GM12878 (cell line): ENCODE data around the gene EML3. TPM values are rescaled to one million over a fixed set of nuclear protein-coding genes. Genes with fewer than 3 reads are reported as not detected.

Experiments
- ATAC-seq: fragments of 200-7000 bp; cut with Tn5 transposase; 3 replicates; pipeline ENCODE4 v1.9.1; 2020; ENCODE audit warnings: mild to moderate bottlenecking, moderate library complexity
- BruUV-seq: library from RNA; stranded (reverse); fragments of 400-500 nt; replicated peaks from 2 replicates; lab custom pipeline; 2021; lab: Mats Ljungman, UMichigan
- CTCF ChIA-PET: fragments of 300-600 bp; sonication (Branson Sonifier 250); formaldehyde crosslinking; extraction: SDS; loops from one replicate; lab custom pipeline; 2021; ENCODE audit warnings: inconsistent platforms; lab: Yijun Ruan, JAX
- POLR2A ChIA-PET: fragments of 350-600 bp; formaldehyde crosslinking; extraction: SDS; loops from one replicate; lab custom pipeline; 2021; ENCODE audit warnings: inconsistent platforms; lab: Charles Lee
- RAD21 ChIA-PET: fragments of 300-600 bp; sonication (Branson Sonifier 250); formaldehyde crosslinking; loops from one replicate; lab custom pipeline; 2023; ENCODE audit warnings: antibody characterized with exemption; ENCODE audit not compliant: unreplicated experiment; lab: Charles Lee
- SMC1A ChIA-PET: fragments of 300-600 bp; sonication (Branson Sonifier 250); formaldehyde crosslinking; loops from one replicate; lab custom pipeline; 2023; ENCODE audit not compliant: unreplicated experiment, uncharacterized antibody; lab: Charles Lee
- DNase-seq: peaks from one replicate; pipeline ENCODE4 v3.0.0-alpha.2; 2011; ENCODE audit warnings: low read depth, low spot score
- FAIRE-seq: peaks from 3 replicates; lab custom pipeline; 2011; peaks lifted over from hg19 to GRCh38; lab: Jason Lieb, UNC
- H2AFZ ChIP-seq: 2 replicates; pipeline ENCODE4 v1.6.0; 2011; ENCODE audit warnings: low read depth, low read length, control low read depth; ENCODE audit not compliant: control insufficient read depth
- H3K27ac ChIP-seq: 2 replicates; pipeline ENCODE4 v1.5.1; 2011; ENCODE audit warnings: control low read depth; ENCODE audit not compliant: control insufficient read depth, insufficient read depth
- H3K27me3 ChIP-seq, 2 experiments: replicated peaks in 1 of 2; 2 replicates each; pipeline versions ENCODE4 v1.6.0 to v1.6.1; 2011; ENCODE audit warnings: low read length in 1 of 2; ENCODE audit not compliant: control insufficient read depth in 2 of 2, insufficient read depth in 2 of 2
- H3K36me3 ChIP-seq, 2 experiments: 2 replicates each; pipeline ENCODE4 v1.5.1; 2011; ENCODE audit warnings: low read length in 1 of 2; ENCODE audit not compliant: control insufficient read depth in 2 of 2, insufficient read depth in 2 of 2
- H3K4me1 ChIP-seq: 2 replicates; pipeline ENCODE4 v1.6.1; 2011; ENCODE audit warnings: mild to moderate bottlenecking, low read length, moderate library complexity, mixed read lengths; ENCODE audit not compliant: control insufficient read depth, insufficient read depth
- H3K4me2 ChIP-seq: 2 replicates; pipeline ENCODE4 v1.6.0; 2011; ENCODE audit warnings: control low read depth; ENCODE audit not compliant: control insufficient read depth, insufficient read depth
- H3K4me3 ChIP-seq: fragments of 200-600 bp; sonication (generic); 2 replicates; pipeline ENCODE4 v1.5.1; 2016
- H3K79me2 ChIP-seq: 2 replicates; pipeline ENCODE4 v1.6.0; 2011; ENCODE audit warnings: low read length; ENCODE audit not compliant: control insufficient read depth, insufficient read depth
- H3K9ac ChIP-seq: 2 replicates; pipeline ENCODE4 v1.8.0; 2011; ENCODE audit warnings: low read length, control low read depth, mixed read lengths; ENCODE audit not compliant: control insufficient read depth, insufficient read depth
- H3K9me3 ChIP-seq: replicated peaks from 3 replicates; pipeline ENCODE4 v1.5.1; 2011; ENCODE audit warnings: mild to moderate bottlenecking, low read length; ENCODE audit not compliant: control insufficient read depth, insufficient read depth
- H4K20me1 ChIP-seq: 2 replicates; pipeline ENCODE4 v1.6.0; 2011; ENCODE audit not compliant: control insufficient read depth, insufficient read depth
- ATF7 ChIP-seq: fragments of 450-650 bp; IDR thresholded peaks from 2 replicates; pipeline ENCODE4 v1.6.1; 2016; ENCODE audit warnings: low read depth, mild to moderate bottlenecking
- CREM ChIP-seq: IDR thresholded peaks from 2 replicates; pipeline ENCODE4 v1.6.1; 2014; ENCODE audit warnings: antibody characterized with exemption, low read depth
- HDGF ChIP-seq: fragments of 450-650 bp; IDR thresholded peaks from 2 replicates; pipeline ENCODE4 v1.6.1; 2016; ENCODE audit warnings: antibody characterized with exemption
- MXI1 ChIP-seq: fragments of 150-350 bp; IDR thresholded peaks from 2 replicates; pipeline ENCODE4 v1.6.1; 2011; ENCODE audit warnings: low read depth, mild to moderate bottlenecking, inconsistent platforms, low read length, improper control_type of control experiment
- PAX8 ChIP-seq: fragments of 450-650 bp; IDR thresholded peaks from 2 replicates; pipeline ENCODE4 v1.6.1; 2017; ENCODE audit warnings: mild to moderate bottlenecking, moderate library complexity
- PBX3 ChIP-seq: IDR thresholded peaks from 2 replicates; pipeline ENCODE4 v1.6.1; 2011; ENCODE audit warnings: mild to moderate bottlenecking, low read depth, low read length, moderate library complexity; ENCODE audit not compliant: insufficient replicate concordance
- POLR2A ChIP-seq: IDR thresholded peaks from 2 replicates; pipeline ENCODE4 v1.6.1; 2011; ENCODE audit warnings: low read depth, mild to moderate bottlenecking, low read length
- RB1 ChIP-seq: fragments of 450-650 bp; formaldehyde crosslinking; IDR thresholded peaks from 2 replicates; pipeline ENCODE4 v1.6.1; 2017; ENCODE audit warnings: mild to moderate bottlenecking, borderline replicate concordance
- SIX5 ChIP-seq: IDR thresholded peaks from 2 replicates; pipeline ENCODE4 v1.6.1; 2011; ENCODE audit warnings: mild to moderate bottlenecking, low read depth, low read length, moderate library complexity; ENCODE audit not compliant: severe bottlenecking
- SMC3 ChIP-seq: IDR thresholded peaks from 2 replicates; pipeline ENCODE4 v1.6.1; 2011; ENCODE audit warnings: low read length, improper control_type of control experiment, borderline replicate concordance
- STAT1 ChIP-seq: fragments of 450-650 bp; conservative IDR thresholded peaks from 2 replicates; pipeline ENCODE4 v1.6.1; 2014; ENCODE audit warnings: antibody characterized with exemption, mild to moderate bottlenecking
- TAF1 ChIP-seq: IDR thresholded peaks from 2 replicates; pipeline ENCODE4 v1.6.1; 2011; ENCODE audit warnings: mild to moderate bottlenecking, low read depth, low read length, borderline replicate concordance
- TCF12 ChIP-seq: IDR thresholded peaks from 2 replicates; pipeline ENCODE4 v1.6.1; 2011; ENCODE audit warnings: low read depth, mild to moderate bottlenecking, low read length
- USF2 ChIP-seq: IDR thresholded peaks from 2 replicates; pipeline ENCODE4 v1.6.1; 2011; ENCODE audit warnings: low read depth, low read length, improper control_type of control experiment, borderline replicate concordance
- ZNF274 ChIP-seq: IDR thresholded peaks from one replicate; pipeline ENCODE4 v1.8.0; 2011; ENCODE audit not compliant: insufficient read length, insufficient read depth
- WGBS: methylation state at CpG from one replicate; pipeline ENCODE4 v1.1.6; 2016; ENCODE audit warnings: low lambda C conversion rate; ENCODE audit not compliant: insufficient replicate concordance, insufficient coverage; ENCODE audit errors: missing lambda C conversion rate; 5-methylcytosine and 5-hydroxymethylcytosine counted together
- in situ Hi-C: fragments of 300-500 bp; cut with MboI; formaldehyde crosslinking; loops from 9 replicates; pipeline ENCODE4 v1.14.3; 2018; ENCODE audit warnings: mixed read lengths
- intact Hi-C: fragments of 100-400 bp; cut with micrococcal nuclease; formaldehyde crosslinking; loops from one replicate; pipeline ENCODE4 v1.14.2; 2022; ENCODE audit not compliant: unreplicated experiment
- polyA plus RNA-seq, 11 experiments: library from polyadenylated mRNA; depleted of rRNA in 4 of 11; unstranded in 6 of 11; stranded (reverse) in 5 of 11; fragments of >200 nt; fragmentation: Nextera tagmentation in 4 of 11; fragmentation: Illumina TruSeq in 1 of 11; extraction: Ambion mirVana in 4 of 11; extraction: Trizol in 1 of 11; gene quantifications; 1 replicate in 1 of 11; 2 replicates in 10 of 11; pipeline versions ENCODE4 v1.2.1 to v1.2.3, GENCODE V29; 2011 to 2016; ENCODE audit warnings: inconsistent platforms in 2 of 11, missing spikeins in 2 of 11, low read depth in 1 of 11
- total RNA-seq, 4 experiments: library from RNA; depleted of rRNA in 3 of 4; stranded (reverse); fragments of >200 nt in 3 of 4; fragmentation: Illumina TruSeq in 1 of 4; extraction: Trizol in 1 of 4; gene quantifications; 2 replicates each; pipeline versions ENCODE4 v1.2.1 to v1.2.3, GENCODE V29; 2013 to 2021

EML3 gene
- total and polyA plus RNA-seq, 10 of the 15 experiments (the other 5 are each of a cell fraction or from before 2014, with no cell fraction given), result 0.58 to 82.5 (median 24.8) TPM

GRCh38 chr11:62644220-62644619, 31.6 kb upstream of the EML3 start:
- CTCF ChIA-PET, result interaction anchor here (0.6 to 1.4 kb wide), 5 partner anchors 20 to 438 kb away, joined by 3 to 6 read pairs (median 3); partner anchors contain the start of genes C11orf98 and CSKMT
- Histone ChIP-seq H3K4me2 (no peak overlapping the region), H3K36me3 (peaks cover 10 to 11% of the 10 kb centered on the region in 2 experiments; a peak in 3 of 4 replicates)

More at GRCh38 chr11:62644220-62644619, 31.6 kb upstream of the EML3 start:
- Histone ChIP-seq H3K9me3 (no peaks in the 10 kb centered on the region), H2AFZ (no peak overlapping the region), H4K20me1 (no peaks in the 10 kb centered on the region), H3K27ac (no peak overlapping the region), H3K9ac (no peak overlapping the region), H3K4me1 (peaks cover 4% of the 10 kb centered on the region; the same call in 1 of the 2 replicates), H3K79me2 (peaks cover 37% of the 10 kb centered on the region), H3K4me3 (no peak overlapping the region), H3K27me3 (no peaks in the 10 kb centered on the region)
- TF ChIP-seq HDGF, result no peak
- no peak for TF ChIP-seq USF2
- no peak for TF ChIP-seq ATF7
- TF ChIP-seq PBX3, result no peak
- no peak for TF ChIP-seq PAX8
- TF ChIP-seq TCF12, result no peak
- no peak for TF ChIP-seq SMC3
- TF ChIP-seq CREM, result no peak
- TF ChIP-seq SIX5, result no peak
- no peak for TF ChIP-seq ZNF274
- TF ChIP-seq STAT1, result no peak
- TF ChIP-seq RB1, result no peak
- no peak for TF ChIP-seq MXI1
- TF ChIP-seq TAF1, result no peak
- no peak for TF ChIP-seq POLR2A
- RAD21 ChIA-PET, result interaction anchor here (1.2 kb wide), 1 partner anchor 19 kb away, joined by 3 read pairs; no protein-coding TSS in a partner anchor
- POLR2A ChIA-PET, result interaction anchor here (0.8 to 14.6 kb wide), 4 partner anchors 11 to 32 kb away, joined by 3 to 295 read pairs (median 6); partner anchors contain the start of genes B3GAT3, C11orf98, CSKMT and LBHD1
- no TSS peak for BruUV-seq
- in situ Hi-C loops, result no loop called here
- 89% methylated on average over 7 of the region's 8 CpGs for WGBS
- SMC1A ChIA-PET, result interaction anchor here (0.6 to 3.1 kb wide), 4 partner anchors 11 to 24 kb away, joined by 3 to 9 read pairs (median 4); no protein-coding TSS in a partner anchor
- ATAC-seq, result no peak
- FAIRE-seq, result no peak
- intact Hi-C loops, result no loop called here
- DNase-seq, result no peak
